ENCODE data around the gene LY6G6C.

The LY6G6C gene

GRCh38 chr6:31769684-31770371, 48.3 kb upstream of the LY6G6C start (continued):
- TF ChIP-seq ZNF658 (tag by site-specific recombination; IDR thresholded peaks at IDR 0.05) (no peak), ZNF335 (tag by site-specific recombination; conservative IDR thresholded peaks at IDR 0.05) (no peak), ZNF214 (tag by site-specific recombination; IDR thresholded peaks at IDR 0.05; ENCODE audit: borderline replicate concordance) (no peak), ZNF19 (tag by site-specific recombination; IDR thresholded peaks at IDR 0.05; ENCODE audit: low read depth) (no peak), ZNF169 (tag by site-specific recombination; IDR thresholded peaks at IDR 0.05) (no peak), SP3 (tag by site-specific recombination; IDR thresholded peaks at IDR 0.05) (peak; percentile 42; the same call in 1 of the 2 replicates), ZNF501 (tag by site-specific recombination; IDR thresholded peaks at IDR 0.05) (no peak), ZNF132 (tag by site-specific recombination; IDR thresholded peaks at IDR 0.05; ENCODE audit: borderline replicate concordance) (no peak), KLF16 (tag by site-specific recombination; IDR thresholded peaks at IDR 0.05) (peak; percentile 60)
- TF ChIP-seq, protein P1, sequence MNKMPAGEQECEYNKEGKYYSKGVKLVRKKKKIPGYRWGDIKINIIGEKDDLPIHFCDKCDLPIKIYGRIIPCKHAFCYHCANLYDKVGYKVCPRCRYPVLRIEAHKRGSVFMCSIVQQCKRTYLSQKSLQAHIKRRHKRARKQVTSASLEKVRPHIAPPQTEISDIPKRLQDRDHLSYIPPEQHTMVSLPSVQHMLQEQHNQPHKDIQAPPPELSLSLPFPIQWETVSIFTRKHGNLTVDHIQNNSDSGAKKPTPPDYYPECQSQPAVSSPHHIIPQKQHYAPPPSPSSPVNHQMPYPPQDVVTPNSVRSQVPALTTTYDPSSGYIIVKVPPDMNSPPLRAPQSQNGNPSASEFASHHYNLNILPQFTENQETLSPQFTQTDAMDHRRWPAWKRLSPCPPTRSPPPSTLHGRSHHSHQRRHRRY (tag by site-specific recombination; IDR thresholded peaks at IDR 0.05): no peak

- Histone ChIP-seq H3K36me3 (ENCODE audit: control insufficient read depth in 2 of 2, insufficient read depth in 1 of 2, low read length in 2 of 2) (peaks cover 0 to 13% of the 10 kb centered on the region in 2 experiments; a peak in 1 of 3 replicates), H3K9me3 (ENCODE audit: control insufficient read depth, insufficient read depth, low read depth, low read length) (no peaks in the 10 kb centered on the region), H3K4me1 (ENCODE audit: control insufficient read depth, insufficient read depth, low read length) (no peaks in the 10 kb centered on the region), H3K27ac (ENCODE audit: extremely low read depth, low read depth, low read length) (no peak overlapping the region), H3K4me3 (ENCODE audit: low read depth, low read length) (no peak overlapping the region)
- peak; percentile 32; the same call in 1 of the 2 replicates for TF ChIP-seq PRDM1 (tag by site-specific recombination; IDR thresholded peaks at IDR 0.05)
- no peak for TF ChIP-seq ZNF175 (tag by site-specific recombination; IDR thresholded peaks at IDR 0.05)
- CTCF ChIA-PET: interaction anchor here (0.5 to 2.6 kb wide), 25 partner anchors 8 to 820 kb away, joined by 3 to 50 read pairs (median 10); partner anchors contain the start of genes CLIC1, DDAH2, LSM2 and LY6G5C
- POLR2A ChIA-PET: interaction anchor here (1.0 to 7.2 kb wide), 8 partner anchors 19 to 114 kb away, joined by 3 to 48 read pairs (median 3); partner anchors contain the start of genes HSPA1B and NEU1
Observed at GRCh38 chr6:31768363-31769257, 47.1 kb upstream of the LY6G6C start.

- CTCF ChIA-PET: interaction anchor here (1.0 to 1.9 kb wide), 2 partner anchors 29 to 86 kb away, joined by 3 to 6 read pairs; partner anchors contain the start of genes LY6G5C and VARS1
- H3K4me3 ChIP-seq (ENCODE audit: low read depth, low read length): no peak overlapping the region
Observed at GRCh38 chr6:31767096-31767645, 45.6 kb upstream of the LY6G6C start.

More at GRCh38 chr6:31767096-31767645, 45.6 kb upstream of the LY6G6C start:
- POLR2A ChIA-PET: interaction anchor here (1.2 kb wide), 1 partner anchor 60 kb away, joined by 5 read pairs; the partner anchor contains the start of gene HSPA1B
- TF ChIP-seq ZBTB1 (tag by site-specific recombination; IDR thresholded peaks at IDR 0.05): no peak
- TF ChIP-seq ZNF202 (tag by site-specific recombination; IDR thresholded peaks at IDR 0.05; ENCODE audit: borderline replicate concordance): no peak
- no peak for TF ChIP-seq ZNF366 (tag by site-specific recombination; conservative IDR thresholded peaks at IDR 0.05)
- TF ChIP-seq KLF1 (tag by site-specific recombination; IDR thresholded peaks at IDR 0.05): no peak
- TF ChIP-seq KLF17 (tag by site-specific recombination; IDR thresholded peaks at IDR 0.05): no peak
- no peak for TF ChIP-seq ZNF530 (tag by site-specific recombination; IDR thresholded peaks at IDR 0.05; ENCODE audit: low read depth)
- TF ChIP-seq ZNF76 (tag by site-specific recombination; IDR thresholded peaks at IDR 0.05; ENCODE audit: borderline replicate concordance, low read depth): no peak
- TF ChIP-seq ZNF221 (tag by site-specific recombination; IDR thresholded peaks at IDR 0.05; ENCODE audit: borderline replicate concordance): no peak
- no peak for TF ChIP-seq ZNF707 (tag by site-specific recombination; IDR thresholded peaks at IDR 0.05)
- Histone ChIP-seq H3K4me1 (ENCODE audit: control insufficient read depth, insufficient read depth, low read length) (no peaks in the 10 kb centered on the region), H3K27ac (ENCODE audit: extremely low read depth, low read depth, low read length) (no peak overlapping the region), H3K9me3 (ENCODE audit: control insufficient read depth, insufficient read depth, low read depth, low read length) (no peaks in the 10 kb centered on the region), H3K36me3 (ENCODE audit: control insufficient read depth in 2 of 2, insufficient read depth in 1 of 2, low read length in 2 of 2) (peaks cover 2 to 28% of the 10 kb centered on the region in 2 experiments; a peak in 1 of 3 replicates)
